GM12891 (cell line): ENCODE measurements around the gene MYLK.

ENCODE experiments used
- POLR2A ChIP-seq: IDR thresholded peaks from 2 replicates; pipeline ENCODE4 v1.6.1; 2011; ENCODE audit warnings: low read depth, low read length, control low read depth
- SPI1 ChIP-seq: IDR thresholded peaks from 2 replicates; pipeline ENCODE4 v1.6.1; 2011; ENCODE audit warnings: low read depth, low read length, control low read depth

- no peak for TF ChIP-seq POLR2A
- TF ChIP-seq SPI1 = no peak
Observed at GRCh38 chr3:123804676-123805075, 79.5 kb downstream of the MYLK start.
